ENCODE results near the gene ADAR.
A peak's percentile ranks its signal among the peaks of the same experiment; 100 is the strongest.

Gene ADAR

DNA sequence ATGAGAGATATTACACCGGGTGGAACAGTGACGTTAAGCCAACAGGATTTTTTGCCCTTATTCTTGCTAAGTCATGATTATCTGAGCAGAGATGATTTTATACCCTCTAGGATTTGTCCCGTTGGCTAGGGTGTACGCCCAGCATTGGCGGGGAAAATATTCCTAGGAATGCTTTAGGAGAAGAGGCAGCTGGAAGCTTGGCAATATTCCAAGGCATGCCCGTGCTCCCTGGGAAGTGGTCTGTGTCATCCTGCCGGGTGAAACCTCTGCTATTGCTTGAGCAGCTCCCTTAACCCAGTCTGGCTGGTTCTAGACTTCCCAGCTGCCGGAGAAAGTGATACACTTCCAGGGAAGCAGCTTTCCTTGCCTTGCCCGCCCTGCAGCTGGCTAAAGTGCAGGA lies 24.2 kb downstream of the ADAR start:
- DNase-seq = no peak

DNA sequence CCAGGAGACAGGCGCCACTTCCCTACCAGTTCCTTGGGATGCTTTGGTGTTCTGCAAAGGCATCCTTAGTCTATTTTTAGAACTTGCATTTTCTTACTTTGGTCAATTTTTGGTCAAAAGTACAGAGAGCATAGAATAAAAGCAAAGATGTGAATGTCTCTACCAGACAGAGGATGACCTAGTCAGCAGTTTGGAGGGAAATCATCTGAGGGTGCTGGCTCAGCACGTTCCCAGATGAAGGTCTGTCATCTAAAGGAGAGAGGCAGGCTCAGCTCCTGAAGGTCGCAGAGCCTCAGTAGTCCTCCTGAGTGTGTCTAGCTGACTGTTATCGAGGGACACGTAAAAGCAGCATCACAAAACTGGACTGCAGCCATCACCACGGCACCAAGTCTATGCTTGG lies 25.1 kb downstream of the ADAR start:
- no peak for DNase-seq

DNA sequence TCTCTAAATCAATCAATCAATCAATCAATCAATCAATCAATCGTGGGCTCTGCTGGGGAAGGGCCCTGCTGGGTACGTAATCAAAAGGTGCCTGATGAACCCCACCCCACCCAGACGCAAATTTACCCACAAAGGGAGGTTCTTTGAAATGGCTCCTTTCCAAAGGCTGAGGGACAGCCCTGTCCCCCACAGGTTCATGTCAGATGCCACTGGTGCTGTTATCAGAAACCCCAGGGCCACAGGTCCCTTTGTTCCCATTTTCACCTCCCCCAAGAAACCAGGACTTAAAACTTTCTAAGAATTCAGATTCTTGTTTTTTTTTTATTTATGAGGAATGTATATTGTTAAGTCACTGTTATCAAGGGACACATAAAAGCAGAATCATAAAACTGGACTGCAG lies 26.2 kb downstream of the ADAR start:
- no peak for DNase-seq

DNA sequence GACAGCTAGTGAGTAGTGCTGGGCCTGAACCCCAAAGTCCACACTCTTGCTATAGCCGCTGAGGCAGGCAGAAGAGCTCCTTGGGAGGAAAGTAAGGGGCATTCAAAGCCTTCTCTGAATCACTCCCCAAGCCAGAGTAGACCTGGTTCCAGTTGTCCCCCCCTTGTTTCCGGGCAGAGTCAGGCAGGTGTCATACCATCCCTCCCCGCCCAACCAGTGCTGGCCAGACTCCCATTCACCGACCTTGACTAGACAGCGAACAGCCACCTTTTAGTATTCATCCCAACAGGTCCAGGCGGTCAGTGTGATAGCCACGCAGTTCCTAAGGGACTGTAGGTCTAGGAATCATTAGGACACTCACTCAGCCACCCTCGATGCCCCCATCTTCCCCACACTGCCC lies 28.6 kb downstream of the ADAR start:
- no peak for DNase-seq

DNA sequence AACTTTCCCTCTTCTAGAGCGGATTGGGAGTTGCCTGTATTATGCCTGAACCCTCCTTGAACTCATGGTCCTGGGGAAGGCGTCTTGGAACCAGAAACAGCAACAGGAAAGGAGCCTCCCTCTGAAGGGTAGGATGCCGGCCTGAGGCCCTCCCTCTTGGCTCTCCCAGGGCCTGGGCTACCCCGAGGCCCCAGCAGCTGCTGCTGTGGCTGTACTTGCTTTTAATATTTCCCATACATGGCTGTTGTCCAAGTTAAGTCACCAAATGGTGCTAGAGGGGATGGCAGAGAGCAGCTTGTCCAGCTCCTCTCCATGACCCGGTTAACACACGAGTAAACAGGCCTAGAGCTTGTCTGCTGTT lies 29.9 kb downstream of the ADAR start:
- DNase-seq = no peak

DNA sequence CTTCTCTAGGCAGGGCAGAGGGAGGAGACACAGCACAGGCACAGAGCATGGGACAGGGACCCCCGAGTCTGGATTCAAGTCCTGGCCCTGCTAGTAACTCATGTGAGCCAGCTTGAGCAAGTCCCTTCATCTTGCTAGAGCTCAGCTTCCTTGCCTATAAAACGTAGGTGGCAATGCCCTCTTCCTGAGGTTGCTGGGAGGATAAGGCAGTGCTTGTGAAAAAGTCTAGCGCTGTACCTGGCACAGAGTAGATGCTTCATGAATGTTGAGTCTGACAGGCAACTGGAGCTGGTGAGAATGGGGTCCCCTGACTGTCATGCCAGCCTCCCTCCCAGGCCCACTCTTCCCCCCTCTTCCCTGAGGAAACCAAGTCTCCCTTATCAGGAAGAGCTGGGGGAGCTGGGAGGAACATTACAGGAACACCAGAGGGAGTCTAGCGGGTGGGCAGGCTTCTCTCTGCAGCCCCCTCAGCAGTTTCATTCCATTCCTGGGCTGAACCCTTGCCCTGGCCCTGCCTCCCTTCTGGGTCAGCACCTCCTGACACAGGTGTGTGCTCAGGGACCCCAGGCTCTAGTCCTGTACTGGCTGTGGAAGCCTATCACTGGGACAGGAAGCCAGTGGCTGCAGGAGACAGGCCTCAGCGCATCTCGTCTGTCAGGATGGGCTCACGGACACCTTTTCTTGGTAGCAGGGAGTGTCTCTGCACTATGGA lies 30.5 kb downstream of the ADAR start:
- DNase-seq = no peak

DNA sequence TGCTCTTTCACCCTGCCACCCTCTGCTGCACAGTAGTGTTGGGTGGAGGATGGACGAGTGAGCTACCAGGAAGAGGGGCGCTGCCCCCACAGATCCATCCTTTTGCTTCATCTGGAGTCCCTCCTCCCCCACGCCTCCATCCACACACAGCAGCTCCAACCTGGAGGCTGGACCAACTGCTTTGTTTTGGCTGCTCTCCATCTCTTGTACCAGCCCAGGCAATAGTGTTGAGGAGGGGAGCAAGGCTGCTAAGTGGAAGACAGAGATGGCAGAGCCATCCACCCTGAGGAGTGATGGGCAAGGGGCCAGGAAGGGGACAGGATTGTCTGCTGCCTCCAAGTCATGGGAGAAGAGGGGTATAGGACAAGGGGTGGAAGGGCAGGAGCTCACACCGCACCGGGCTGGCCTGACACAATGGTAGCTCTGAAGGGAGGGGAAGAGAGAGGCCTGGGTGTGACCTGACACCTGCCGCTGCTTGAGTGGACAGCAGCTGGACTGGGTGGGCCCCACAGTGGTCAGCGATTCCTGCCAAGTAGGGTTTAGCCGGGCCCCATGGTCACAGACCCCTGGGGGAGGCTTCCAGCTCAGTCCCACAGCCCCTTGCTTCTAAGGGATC lies 31.9 kb downstream of the ADAR start:
- no peak for DNase-seq

DNA sequence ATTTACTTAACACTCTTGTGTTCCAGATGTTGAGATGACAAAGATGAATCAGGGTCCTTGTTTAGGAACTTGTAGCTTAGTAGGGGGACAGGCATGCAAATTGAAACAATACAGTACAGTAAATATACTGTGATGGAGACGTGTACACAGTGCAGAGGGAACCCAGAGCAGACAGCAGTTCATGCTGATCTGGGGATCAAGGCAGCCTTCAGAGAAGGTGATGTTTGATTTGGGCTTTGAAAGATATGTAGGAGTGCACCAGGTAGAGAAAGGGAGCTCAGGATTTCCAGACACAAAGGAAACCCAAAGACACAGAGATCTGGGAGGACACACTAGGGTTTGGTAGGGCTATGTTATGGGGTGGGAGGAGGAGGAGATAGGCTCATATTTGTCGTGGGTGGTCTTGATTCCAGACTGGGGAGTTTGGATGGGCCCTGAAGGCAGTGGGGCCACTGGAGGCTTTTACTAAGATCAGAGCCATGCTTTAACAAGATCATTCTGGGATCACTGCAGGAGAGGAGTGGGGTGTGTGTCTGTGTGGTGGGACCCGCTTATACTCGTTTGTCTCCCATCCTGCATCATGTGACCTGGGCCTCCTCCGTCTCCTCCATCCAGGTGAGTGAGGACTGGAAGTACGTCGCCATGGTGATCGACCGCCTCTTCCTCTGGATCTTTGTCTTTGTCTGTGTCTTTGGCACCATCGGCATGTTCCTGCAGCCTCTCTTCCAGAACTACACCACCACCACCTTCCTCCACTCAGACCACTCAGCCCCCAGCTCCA lies 32.6 kb downstream of the ADAR start:
- no peak for DNase-seq

DNA sequence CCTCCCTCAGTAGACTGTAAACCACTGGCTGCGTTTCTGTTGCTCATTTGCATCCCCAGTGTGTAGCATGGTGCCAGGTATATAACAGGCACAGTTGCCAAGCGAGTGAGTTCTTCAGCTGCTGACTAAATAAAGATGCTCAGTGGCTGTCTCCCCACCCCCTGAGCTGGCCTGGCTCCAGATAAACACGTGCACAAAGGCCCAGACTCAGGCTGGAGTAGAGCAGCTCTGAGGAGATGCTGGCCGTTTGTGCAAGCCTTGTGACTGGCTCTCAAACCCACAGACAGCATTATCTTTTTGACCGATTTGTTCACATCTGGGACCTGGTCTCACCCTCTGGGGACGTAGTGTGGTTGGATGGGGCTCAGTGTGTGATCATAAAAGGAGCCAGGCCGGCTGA lies 33.3 kb downstream of the ADAR start:
- DNase-seq = no peak

DNA sequence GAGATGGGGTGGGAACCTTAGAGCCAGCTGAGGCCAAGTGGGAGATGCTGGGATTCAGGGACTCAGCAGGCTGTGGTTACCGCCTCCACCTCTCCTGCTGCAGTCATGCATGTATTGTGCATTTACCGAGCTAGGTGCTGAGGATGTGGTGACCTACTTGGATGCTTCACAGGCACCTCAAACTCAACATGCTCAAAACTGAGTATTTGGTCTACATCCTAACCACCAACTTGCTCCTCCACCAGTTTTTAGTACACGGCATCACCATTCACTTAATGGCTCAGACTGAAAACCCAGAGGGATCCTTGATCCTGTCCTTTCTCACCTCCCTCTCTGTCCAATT lies 34.8 kb downstream of the ADAR start:
- no peak for DNase-seq

DNA sequence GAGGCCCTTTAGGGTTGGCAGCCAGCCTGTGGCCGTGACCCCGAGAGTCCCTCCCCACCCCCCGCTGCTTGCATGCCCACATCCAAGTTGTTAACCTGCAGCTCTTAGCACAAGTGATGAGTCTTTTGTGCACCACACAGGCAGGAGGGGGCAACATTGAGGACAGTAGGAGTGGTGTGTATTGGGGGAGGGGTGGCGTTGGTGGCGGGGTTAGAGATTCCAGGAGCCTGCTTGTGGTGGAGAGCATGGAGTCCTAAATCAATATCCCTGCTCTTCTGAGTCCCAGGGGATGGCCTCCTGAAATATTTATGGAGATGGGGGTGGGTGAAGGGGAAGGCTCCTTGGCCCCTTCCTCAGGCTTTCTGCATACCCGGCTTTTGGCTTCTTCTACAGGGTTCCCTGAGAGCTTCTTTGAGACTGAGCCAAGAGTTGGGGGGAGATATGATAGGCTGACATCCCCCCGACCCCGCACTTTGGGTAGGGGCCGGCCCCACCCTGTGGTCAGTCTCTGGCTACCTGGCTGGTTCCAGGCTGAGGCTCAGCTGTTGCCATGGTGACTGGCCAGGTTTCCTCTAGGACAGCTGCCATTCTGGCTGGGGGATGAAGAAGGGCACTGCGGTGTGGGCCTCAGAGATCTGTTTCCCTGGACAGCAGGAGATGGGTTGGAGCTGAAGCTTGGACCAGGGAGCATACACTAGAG lies 35.4 kb downstream of the ADAR start:
- no peak for DNase-seq

DNA sequence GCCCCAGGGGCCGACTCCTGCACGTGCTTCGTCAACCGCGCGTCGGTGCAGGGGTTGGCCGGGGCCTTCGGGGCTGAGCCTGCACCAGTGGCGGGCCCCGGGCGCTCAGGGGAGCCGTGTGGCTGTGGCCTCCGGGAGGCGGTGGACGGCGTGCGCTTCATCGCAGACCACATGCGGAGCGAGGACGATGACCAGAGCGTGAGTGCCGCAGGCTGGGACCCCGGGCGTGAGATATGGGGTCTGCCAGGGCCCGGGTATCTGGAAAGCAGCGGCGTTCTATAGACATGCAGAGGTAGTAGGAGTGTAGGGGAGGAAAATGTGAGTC lies 36.1 kb downstream of the ADAR start:
- no peak for DNase-seq

DNA sequence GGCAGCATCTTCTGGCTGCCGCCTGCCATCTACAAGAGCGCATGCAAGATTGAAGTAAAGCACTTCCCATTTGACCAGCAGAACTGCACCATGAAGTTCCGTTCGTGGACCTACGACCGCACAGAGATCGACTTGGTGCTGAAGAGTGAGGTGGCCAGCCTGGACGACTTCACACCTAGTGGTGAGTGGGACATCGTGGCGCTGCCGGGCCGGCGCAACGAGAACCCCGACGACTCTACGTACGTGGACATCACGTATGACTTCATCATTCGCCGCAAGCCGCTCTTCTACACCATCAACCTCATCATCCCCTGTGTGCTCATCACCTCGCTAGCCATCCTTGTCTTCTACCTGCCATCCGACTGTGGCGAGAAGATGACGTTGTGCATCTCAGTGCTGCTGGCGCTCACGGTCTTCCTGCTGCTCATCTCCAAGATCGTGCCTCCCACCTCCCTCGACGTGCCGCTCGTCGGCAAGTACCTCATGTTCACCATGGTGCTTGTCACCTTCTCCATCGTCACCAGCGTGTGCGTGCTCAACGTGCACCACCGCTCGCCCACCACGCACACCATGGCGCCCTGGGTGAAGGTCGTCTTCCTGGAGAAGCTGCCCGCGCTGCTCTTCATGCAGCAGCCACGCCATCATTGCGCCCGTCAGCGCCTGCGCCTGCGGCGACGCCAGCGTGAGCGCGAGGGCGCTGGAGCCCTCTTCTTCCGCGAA lies 36.6 kb downstream of the ADAR start:
- DNase-seq = no peak

DNA sequence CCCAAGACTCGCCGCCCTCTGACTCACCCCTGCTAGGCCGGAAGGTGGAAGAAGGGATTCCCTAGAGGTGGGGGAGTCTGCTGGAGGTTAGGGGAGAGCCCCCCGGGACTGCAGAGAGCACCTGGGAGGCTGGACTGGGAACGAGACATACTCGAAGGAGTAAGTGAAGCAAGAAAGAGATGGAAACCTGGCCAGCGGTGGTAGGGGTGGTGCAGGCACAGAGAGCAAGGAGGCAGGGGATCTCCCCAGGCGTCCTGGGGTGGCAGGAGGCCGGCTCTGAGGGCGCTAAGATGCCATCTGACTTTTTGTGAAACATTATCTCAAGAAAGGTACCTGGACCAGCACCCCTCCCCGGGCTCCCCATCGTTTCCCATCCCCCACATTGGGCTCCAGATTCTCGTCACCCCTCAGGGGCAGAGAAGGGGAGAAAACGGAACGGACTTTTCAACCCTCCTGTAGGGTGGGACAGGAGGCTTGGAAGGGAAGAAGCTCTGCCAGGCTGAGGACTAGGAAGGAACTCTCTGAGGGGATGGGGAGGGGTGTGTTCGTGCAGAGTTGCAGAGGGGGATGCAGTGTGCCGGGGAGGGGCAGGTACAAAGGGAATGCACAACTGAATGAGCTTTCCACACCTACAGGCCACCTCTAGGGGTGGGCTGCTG lies 39.7 kb downstream of the ADAR start:
- no peak for DNase-seq

DNA sequence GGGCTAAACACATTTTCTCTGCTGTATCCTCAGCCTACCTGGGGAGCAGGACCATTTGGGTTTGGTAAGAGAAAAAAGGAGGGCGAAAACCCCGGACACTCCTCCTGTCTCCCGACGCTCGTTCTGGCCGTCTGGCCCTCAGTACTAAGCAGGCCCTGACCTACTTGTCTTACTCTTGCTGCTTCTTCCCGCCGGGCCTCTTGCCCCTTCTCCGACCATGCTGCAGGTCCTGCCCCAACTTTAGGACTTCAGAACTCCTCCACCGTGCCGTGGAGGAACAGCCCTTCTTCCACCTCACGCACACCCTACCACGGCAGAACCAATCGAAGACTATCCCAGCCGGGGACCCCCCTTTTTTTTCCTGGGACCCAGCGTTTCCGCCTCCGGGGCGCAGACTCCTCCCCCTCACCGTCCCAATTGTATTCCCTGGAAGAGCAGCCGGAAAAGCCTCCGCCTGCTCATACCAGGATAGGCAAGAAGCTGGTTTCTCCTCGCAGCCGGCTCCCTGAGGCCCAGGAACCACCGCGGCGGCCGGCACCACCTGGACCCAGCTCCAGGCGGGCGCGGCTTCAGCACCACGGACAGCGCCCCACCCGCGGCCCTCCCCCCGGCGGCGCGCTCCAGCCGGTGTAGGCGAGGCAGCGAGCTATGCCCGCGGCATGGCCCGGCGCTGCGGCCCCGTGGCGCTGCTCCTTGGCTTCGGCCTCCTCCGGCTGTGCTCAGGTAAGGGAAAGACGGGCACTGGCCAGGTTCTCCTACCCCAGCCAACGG lies 40.4 kb downstream of the ADAR start, which contains the start of gene CHRNB2:
Gene CHRNB2 (plus strand): TSS at position 393 of the 771 bp plus-strand sequence. CDS start 267 bp downstream, at position 660.
- peak; percentile 72 to 75 for DNase-seq

DNA sequence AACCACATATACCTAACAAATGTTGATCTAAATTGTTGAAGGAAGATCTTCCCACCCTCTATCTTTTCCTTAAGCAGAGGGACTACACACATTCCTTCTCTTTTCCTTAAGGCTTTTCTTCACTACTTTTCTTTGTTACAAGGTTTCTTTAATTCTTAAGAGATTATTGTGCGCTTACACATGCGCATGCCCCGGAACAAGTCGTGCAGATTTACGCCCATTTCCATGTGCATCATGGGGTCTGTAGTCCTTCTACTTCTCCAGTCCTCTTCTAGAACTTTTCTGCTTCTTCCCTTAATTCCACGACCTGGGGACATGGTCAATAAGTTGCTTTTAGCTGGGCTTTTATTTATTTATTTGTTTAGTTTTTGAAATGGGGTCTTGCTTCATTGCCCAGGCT lies 42.1 kb downstream of the ADAR start:
- no peak for DNase-seq

DNA sequence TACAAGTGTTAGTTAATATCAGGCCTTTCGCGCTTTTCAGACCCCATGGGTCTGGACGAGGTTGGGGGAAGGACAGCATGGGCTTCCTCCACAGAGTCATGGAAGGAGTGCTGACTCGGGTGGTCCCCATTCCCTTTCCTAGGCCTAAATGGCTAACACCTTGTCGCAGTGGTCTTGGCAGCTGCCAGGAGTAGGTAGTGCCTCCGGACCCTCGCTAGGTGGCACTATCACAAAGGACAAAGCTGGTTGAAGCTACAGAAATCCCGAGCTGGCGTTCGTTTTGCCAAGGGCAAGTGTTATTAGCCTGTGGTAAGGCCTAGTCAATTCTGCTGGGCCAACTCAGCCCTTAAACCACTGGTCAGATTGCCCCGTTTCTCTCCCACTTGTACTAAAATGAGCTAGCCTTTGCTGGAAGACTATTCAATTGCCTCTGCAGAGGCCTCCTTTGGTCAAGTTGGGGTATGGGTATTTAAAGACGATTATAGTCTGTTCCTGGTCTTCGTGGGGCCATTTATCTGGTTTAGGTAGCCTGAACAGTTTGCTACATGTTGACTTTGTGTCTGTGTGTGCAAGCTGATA lies 48.4 kb downstream of the ADAR start:
- peak; percentile 81 to 86 for DNase-seq

DNA sequence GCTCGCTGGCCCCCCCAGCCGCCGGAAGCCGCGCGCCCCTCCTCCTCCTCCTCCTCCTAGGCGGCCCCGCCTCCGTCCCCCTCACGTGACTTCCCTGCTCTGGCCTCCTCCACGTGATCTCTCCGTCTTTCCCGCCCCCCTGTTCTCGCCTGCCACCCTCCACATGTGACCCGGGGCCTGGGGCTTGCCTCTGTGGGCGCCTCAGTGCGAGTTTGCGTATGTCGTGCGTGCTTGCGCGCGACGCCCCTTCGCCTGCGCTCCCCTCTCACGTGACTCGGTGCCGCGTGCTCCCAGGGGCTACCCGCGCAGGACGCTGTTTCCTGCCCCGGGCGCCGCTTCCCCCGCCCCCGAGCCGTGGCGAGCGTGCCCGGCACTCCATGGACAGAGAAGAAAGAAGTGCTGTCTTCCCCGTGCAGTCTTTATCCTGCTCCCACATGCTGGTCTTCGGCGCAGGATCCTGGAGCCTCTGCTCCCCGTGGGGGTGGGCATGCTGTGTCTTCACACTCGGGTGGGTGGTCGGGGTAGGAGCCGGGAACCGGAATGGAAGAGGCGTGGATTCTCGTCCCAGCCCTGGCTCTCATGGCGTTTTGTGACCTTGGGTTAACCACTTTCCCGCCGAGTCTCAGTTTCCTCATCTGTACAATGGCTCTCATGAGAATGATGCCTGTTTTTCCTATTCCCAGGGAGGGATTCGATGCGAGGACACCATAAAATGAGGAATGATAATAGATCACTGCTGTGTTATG lies 49.1 kb downstream of the ADAR start:
- DNase-seq = peak; percentile 99

DNA sequence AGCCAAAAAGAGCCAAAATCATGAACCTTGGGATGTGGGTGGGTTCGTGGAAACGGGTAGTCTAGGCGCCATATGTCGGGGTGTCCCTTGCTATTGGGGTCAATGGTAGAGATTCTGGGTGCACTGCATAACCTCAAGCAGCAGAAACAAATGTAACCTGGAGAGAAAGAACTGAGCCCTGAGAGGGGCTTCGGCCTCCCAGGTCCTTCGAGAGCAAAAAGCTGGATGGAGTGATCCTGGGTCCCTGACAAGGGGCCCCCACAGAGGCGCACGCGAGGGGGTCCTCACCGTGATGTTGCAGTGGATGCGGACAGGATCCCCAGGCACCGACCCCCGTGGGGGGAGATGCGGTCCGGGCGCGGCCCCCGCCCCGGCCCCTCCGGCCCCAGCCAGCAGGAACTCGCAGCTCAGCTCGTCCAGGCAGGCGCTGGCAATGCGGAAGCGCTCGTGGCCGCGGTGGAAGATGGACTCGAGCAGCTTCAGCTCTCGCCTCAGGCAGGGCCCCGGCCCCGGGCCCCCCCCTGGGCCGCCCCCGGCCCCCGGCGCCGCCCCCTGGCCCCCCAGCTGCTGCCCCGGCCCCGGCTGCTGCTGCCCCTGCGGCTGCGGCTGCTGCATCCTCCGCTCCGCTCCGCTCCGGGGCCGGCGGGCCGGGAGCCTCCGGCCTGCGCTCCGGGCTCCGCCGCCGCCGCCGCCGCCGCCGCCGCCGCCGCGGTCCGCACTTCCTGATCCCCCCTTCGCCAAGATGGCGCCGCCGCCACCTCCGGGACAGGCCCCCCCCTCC lies 49.9 kb downstream of the ADAR start, which contains the start of gene UBE2Q1:
Gene UBE2Q1 (minus strand): TSS at position 724 of the 781 bp plus-strand sequence. CDS start 109 bp downstream, at position 615.
- DNase-seq = peak; percentile 34 to 36
